Mesenteric fat pad (tissue), 1 donor: ENCODE data around the gene KLF17. TPM values are rescaled to one million over a fixed set of nuclear protein-coding genes. Genes with fewer than 3 reads are reported as not detected.

Experiments used
- DNase-seq: peaks from one replicate; pipeline ENCODE4 v3.0.0-alpha.2; 2020; ENCODE audit warnings: low spot score
- total RNA-seq: library from RNA; stranded (reverse); fragmentation: NEBNext Ultra II Directional; extraction: Animal tissue kit (Norgen Biotek cat#: 25700); gene quantifications from one replicate; pipeline ENCODE4 v1.2.1, GENCODE V29; 2021
- donor health status: DM: yes; HTN: yes; CAD: no.

Gene KLF17
- total RNA-seq, 1 donor from 2014 or later, result not detected

DNA sequence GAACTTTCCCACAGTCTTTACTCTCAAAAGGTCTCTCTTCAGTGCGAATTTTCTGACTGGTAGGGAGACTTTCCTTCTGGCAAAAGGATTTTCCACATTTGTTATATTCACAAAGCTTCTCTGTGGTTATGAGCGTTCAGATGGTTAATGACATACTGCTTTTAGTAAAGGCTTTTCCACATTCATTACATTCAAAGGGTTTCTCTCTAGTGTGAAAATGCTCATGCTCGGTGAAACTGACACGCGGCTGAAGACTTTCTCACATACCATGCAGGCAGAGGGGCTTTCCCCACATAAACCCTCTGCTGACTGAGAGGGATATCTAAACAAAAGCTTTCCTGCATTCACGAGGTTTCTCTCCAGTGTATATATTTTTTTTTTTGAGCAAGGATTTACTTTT, 32.7 kb downstream of the KLF17 start:
- no peak for DNase-seq

DNA sequence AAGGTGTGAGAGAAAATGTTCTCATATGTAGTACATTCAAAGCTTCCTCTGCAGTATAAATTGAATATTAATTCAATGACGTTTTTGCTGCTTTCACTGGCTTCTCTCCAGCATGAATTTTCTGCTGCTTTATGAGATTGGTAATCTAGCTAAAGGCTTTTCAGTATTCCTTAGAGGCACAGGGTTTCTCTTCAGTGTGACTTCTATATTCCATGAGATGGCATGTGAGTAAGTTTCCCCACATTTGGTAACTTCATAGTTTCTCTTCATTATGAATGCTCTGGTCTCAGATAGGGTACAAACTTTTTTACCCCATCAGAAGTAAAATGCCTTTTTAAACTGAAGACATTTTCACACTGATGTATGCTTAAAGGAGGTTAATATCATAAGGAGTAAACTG, 33.2 kb downstream of the KLF17 start:
- no peak for DNase-seq

DNA sequence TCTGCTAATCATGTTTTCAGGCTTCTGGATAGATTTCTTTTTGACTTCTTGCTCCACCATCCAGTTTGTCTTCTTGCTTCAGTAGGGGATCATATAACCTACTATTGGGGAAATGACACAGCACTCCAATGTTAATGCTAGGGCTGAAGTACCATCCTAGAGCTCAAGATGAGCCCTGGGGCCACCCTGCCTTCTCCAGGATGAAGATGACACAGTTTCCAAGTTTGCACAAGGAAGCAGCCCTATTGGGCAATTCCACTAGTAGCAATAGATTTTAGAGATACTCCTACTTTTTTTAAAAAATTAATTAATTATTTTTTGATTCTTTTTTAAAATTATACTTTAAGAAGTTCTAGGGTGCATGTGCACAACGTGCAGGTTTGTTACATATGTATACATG, 34.1 kb downstream of the KLF17 start:
- DNase-seq, result no peak

DNA sequence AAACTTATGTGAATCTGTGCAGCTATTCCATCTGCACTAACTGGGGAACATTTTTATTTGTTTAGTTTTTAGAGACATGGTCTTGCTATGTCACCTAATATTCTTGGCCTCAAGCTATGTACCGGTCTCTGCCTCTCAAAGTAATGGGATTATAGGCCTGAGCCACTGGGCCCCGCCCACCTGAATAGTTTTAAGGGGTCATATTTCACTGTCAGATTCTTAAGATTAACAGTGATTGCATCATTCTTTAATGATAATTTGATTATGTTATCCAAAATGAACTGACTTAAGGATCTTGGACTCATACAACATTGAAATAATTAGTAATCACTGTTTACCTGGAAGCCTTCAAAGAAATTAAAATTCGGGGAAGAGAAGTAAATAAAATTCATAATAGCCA, 35.4 kb downstream of the KLF17 start:
- no peak for DNase-seq

DNA sequence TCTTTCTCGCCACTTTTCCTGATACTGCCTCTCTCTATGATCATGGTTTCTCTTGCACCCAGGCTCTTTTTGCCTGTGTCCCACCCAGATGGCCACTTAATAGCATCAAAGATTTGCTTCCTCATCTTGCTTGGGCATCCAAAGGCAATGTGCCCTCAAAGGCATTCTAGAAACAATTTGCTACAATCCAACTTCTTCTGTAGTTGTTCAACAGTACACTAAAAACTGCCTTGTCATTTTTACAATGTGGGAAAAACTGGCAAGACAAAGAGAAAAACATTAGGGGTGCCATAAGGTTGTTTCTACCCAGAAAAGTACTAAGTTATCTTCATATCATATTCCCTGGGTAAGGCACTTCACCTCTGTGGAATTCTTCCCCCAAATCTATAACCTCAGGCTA, 39.3 kb downstream of the KLF17 start:
- no peak for DNase-seq

DNA sequence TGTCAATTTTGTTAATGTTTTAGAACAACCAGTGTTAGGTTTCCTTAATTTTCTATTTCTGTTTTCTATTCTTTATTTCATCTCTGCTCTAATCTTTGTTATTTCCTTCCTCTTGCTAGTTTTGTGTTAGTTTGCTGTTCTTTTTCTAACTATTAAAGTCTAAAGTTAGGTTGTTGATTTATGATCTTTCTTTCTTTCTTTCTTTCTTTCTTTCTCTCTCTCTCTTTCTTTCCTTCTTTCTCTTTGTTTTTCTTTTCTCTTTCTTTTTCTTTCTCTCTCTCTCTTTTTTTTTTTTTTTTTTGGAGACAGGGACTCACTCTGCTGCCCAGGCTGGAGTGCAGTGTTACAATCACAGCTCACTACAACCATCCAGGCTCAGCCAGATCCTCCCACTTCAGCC, 40.2 kb downstream of the KLF17 start:
- no peak for DNase-seq

DNA sequence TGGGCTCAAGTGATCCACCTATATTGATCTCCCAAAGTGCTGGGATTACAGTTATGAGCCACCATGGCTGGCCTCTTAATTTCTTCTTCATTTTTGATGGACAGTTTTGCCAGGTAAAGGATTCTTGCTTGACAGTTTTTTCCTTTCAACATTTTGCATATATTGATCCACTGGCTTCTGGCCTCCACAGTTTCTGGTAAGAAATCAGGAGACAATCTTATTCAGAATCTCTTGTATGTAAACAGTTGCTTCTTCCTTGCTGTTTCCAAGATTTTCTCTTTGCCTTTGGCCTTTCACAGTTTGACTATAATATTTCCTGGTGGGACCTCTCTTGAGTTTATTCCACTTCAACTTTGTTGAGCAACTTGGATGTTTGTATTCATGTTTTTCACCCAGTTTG, 42.9 kb downstream of the KLF17 start:
- DNase-seq, result no peak

DNA sequence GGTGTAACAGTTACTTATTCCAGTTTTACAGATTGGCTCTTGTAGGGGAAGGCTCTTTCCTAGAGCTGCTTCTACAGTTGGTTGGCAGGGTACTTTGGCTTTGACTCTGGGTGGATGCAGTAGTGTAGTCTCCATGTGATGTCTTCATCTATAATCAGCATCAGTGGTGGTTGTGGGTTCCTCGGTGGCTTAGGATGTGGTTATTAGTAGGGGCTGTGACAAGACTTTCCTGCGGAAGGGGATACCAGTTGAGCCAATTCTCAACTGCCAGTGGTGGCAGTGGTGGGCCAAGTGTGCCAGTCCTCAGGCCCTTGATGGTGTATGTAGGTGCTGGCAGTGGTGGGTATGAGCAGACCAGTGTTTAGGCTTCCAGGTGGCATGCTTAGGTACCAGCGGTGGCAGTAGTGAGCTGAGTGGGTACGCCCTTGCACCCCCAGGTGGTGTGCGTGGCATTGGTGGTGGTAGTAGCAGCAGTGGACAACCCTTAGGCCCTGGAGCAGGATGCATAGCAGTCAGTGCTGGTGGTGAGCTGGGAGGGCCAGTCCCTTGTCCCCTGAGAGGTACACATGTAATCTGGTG, 50.0 kb downstream of the KLF17 start:
- DNase-seq, result no peak

DNA sequence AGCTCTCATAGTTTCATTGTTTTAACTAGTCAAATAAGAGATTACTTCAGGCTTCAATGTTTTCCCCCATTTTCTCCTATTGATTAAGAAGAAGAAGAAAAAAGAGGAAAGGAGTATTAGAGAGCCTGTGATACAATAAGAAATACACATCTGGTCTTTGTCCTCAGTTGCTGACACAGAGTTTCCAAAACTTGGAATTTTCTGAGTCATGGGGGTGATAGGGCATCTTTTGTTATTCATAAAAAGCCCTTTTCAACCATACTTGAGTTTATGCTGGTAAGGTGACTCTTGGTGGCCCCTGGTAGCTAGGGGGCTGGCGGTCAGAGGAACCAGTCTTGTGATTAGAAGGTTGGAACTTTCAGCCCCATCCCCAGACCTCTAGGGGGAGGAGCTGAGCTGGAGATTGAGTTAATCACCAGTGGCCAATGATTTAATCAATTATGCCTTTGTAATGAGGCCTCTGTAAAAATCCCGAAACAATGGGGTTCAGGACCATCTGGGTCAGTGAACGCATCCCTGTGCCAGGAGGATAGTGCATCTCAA, 51.7 kb downstream of the KLF17 start:
- no peak for DNase-seq

DNA sequence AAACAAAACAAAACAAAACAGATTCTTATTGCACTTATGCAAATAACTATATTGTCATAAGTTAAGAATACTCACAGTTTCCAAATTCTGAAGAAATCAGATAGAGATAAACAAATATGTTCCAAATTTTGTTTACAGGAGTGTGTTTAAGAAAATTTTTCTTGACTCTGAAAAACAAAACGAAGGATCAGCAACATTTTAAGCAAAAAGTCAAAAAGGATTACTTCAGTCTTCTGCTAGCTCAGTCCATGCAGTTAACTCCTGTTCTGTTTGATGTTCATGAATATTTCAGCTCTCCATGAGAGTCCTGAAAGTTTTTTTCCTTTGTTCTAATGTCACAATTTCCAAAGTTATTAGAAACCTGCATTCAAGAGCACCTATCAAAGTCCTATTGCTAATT, 56.0 kb downstream of the KLF17 start:
- no peak for DNase-seq

Other genes starting within 250 kb of the KLF17 start
- 0.39 TPM for gene ARTN, start 185.0 kb upstream of the KLF17 start, total RNA-seq
- 26.1 TPM for gene IPO13, start 171.9 kb upstream of the KLF17 start, total RNA-seq
- 23.2 TPM for gene DPH2, start 148.8 kb upstream of the KLF17 start, total RNA-seq
- 133 TPM for gene ATP6V0B, start 143.9 kb upstream of the KLF17 start, total RNA-seq
- gene B4GALT2, start 139.6 kb upstream of the KLF17 start, total RNA-seq, result 66.3 TPM
- gene CCDC24, start 127.2 kb upstream of the KLF17 start, total RNA-seq, result 3.9 TPM
- gene SLC6A9, start 87.4 kb upstream of the KLF17 start, total RNA-seq, result 2.2 TPM
- not detected for gene KLF18, start 22.8 kb downstream of the KLF17 start, total RNA-seq
- gene DMAP1, start 94.7 kb downstream of the KLF17 start, total RNA-seq, result 27.5 TPM
- 43.6 TPM for gene ERI3, start 236.4 kb downstream of the KLF17 start, total RNA-seq